Stimulated activated CD4-positive, alpha-beta T cell treated with anti-CD3 and anti-CD28 coated beads, Interleukin-4, amount 100 ng/mL, for 24 hours (primary cell): ENCODE measurements around the gene XYLT1.
"Not testable (repeated sequence)": the region's sequence is repeated elsewhere in the genome, so short reads cannot be mapped to it uniquely, and the experiment has no call there.

Experiments
- DNase-seq: peaks from one replicate; pipeline ENCODE4 v3.0.0-alpha.2; 2020

The XYLT1 gene

GRCh38 chr16:17351441-17352035 is 119.2 kb downstream of the XYLT1 start:
- DNase-seq = no peak

- DNase-seq = no peak
Measured at GRCh38 chr16:17350207-17350606, 120.6 kb downstream of the XYLT1 start.

DNA sequence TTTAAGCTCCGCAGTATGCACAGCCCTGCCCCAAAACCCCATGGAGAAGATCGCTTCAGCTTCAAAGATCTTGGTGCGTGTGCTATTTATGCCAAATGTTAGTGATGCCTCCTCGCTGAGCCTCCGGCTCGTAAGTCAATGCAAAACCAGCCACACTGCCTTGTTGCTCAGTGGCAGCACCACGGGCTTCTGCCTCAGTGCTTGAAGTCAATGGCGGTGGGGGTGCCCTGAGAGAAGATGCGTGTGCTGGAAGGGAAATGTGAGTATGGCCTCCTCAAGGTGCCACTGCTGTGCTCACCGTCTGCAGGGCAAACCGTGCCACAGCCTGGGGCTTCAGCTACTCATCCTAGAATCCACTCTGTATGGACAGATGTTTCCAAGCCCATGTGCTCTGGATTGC is 121.9 kb downstream of the XYLT1 start:
- no peak for DNase-seq

- no peak for DNase-seq
Measured at GRCh38 chr16:17348042-17348783, 122.5 kb downstream of the XYLT1 start.

GRCh38 chr16:17347624-17348023 is 123.1 kb downstream of the XYLT1 start:
- DNase-seq = no peak

- no peak for DNase-seq
Measured at GRCh38 chr16:17346621-17347569, 123.9 kb downstream of the XYLT1 start.

DNA sequence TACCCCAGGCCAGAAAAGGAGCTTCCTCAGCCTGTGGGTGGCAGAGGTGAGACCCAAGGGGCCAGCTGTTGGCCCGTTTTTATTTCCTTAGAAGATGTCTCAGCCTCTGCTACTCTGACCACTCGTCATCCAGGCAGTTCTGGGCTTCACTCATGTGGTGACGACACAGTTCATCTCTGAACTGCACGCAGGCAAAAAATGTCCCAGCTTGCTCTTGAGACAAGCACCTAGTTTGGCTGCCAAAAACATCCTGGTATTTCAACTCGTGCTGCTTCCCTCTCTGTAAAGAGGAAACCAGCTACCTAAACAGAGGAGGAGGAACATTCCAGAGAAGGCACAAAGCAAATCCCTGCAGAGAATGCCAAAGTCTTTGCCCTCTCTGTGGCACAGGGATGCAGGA is 125.7 kb downstream of the XYLT1 start:
- DNase-seq = no peak

GRCh38 chr16:17343728-17344127 is 127.0 kb downstream of the XYLT1 start:
- DNase-seq = no peak

GRCh38 chr16:17343028-17343427 is 127.7 kb downstream of the XYLT1 start:
- DNase-seq = peak; percentile 27

GRCh38 chr16:17342031-17342430 is 128.7 kb downstream of the XYLT1 start:
- DNase-seq = no peak

- DNase-seq = no peak
Measured at GRCh38 chr16:17340804-17341203, 130.0 kb downstream of the XYLT1 start.

- DNase-seq = no peak
Measured at GRCh38 chr16:17339764-17340541, 130.8 kb downstream of the XYLT1 start.

- DNase-seq = no peak
Measured at GRCh38 chr16:17338244-17338643, 132.5 kb downstream of the XYLT1 start.

- DNase-seq = no peak
Measured at GRCh38 chr16:17336530-17336900, 134.2 kb downstream of the XYLT1 start.

- DNase-seq = no peak
Measured at GRCh38 chr16:17335826-17336529, 134.8 kb downstream of the XYLT1 start.

- not testable (repeated sequence) for DNase-seq
Measured at GRCh38 chr16:17335406-17335805, 135.4 kb downstream of the XYLT1 start.

GRCh38 chr16:17334096-17334495 is 136.7 kb downstream of the XYLT1 start:
- DNase-seq = no peak

DNA sequence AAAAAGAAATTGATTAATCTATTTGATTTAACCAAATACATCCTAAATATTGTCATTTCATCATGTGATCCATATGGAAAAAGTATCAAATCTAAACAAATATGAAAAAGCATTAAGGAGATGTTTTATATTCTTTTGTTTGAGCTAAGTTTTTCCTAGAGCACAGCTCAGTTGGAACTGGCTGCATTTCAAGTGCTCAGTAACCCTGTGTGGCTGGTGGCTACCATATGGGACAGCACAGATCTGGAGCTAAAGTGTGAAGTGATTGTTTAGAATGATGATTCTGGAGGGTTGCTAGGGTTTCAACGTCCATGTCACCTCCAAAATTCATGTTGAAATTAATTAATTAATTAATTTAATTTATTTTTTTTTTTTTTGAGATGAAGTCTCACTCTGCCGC is 137.5 kb downstream of the XYLT1 start:
- no peak for DNase-seq

DNA sequence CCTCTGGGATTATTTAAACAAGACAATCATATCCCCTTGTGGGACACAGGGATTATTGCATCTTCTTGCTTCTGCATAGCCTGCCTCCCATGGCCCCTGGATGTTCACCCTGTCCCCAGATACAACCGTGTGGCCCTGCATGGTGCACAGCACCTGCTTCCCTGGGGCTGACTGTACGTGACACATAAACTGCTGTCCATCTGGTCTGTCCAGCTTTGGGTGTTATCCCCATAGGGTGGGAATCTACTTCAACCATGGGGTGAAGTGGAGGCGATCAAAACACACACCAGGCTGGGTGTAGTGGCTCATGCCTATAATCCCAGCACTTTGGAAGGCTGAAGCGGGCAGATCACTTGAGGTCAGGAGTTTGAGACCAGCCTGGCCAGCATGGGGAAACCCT is 138.8 kb downstream of the XYLT1 start:
- no peak for DNase-seq

DNA sequence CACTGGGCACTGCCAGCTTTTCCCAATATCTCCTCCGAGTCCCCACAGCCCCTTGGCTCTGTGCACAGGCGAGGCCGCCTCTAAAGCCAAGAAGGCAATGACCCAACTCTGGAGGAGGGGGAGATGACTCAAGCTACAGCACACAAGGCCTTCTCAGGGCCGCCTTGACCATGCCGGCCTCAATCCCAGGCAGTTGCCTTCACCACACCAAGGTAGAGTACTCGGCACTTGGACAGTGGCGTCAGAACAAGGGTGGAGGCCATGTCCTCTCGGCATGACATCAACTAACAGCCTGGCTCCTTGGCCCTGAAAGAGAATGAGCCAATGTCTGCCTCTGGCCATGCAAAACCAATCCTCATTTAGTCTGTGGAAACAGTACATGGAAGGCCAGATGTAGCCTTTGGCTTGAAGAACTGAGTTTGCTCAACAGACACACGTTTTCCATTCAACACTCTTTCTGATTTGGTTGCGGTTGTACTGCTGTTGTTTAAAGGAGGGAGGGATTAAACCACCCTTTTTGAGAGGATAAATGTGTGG is 139.6 kb downstream of the XYLT1 start:
- DNase-seq = no peak

- no peak for DNase-seq
Measured at GRCh38 chr16:17330044-17330443, 140.7 kb downstream of the XYLT1 start.

DNA sequence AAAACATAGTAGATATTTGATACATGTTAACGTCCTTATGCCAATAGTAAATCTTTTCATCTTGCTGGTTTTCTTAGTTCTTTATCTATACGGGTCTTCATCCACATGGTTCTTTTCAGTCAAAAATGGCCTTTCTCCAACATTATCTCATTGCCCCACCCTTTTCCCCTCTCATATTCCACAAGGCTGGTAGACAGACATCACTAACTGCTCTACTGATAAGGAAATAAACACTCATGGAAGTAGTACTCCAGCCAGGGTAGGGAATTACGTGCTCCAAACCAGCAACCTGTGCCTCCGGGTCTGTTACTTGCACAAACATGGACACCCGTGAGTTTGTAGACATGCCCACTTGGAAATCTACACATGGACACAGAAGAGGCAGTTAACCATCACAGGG is 141.4 kb downstream of the XYLT1 start:
- no peak for DNase-seq
